Tibial artery (tissue), 4 donors: ENCODE measurements around the gene CITED2.
A peak's percentile ranks its signal among the peaks of the same experiment; 100 is the strongest.

Source experiments
- DNase-seq, 2 donors: peaks; one replicate each; pipeline ENCODE4 v3.0.0-alpha.2; 2019
- H3K27ac ChIP-seq, 2 donors: fragments of 200-600 bp; sonication (generic) in 1 of 2; 1 replicate in 1 of 2; 2 replicates in 1 of 2; pipeline ENCODE4 v1.5.1; 2018 to 2019; ENCODE audit warnings: mild to moderate bottlenecking in 1 of 2
- H3K27me3 ChIP-seq, 2 donors: fragments of 200-600 bp; sonication (generic) in 1 of 2; one replicate each; pipeline versions ENCODE4 v1.5.1 to v1.6.0; 2016 to 2019
- H3K36me3 ChIP-seq, 3 donors: fragments of 200-600 bp; sonication (generic) in 2 of 3; one replicate each; pipeline ENCODE4 v1.5.1; 2016 to 2019; ENCODE audit warnings: mild to moderate bottlenecking in 2 of 3
- H3K4me1 ChIP-seq, 4 donors: fragments of 200-600 bp; sonication (generic) in 2 of 4; 1 replicate in 3 of 4; 2 replicates in 1 of 4; pipeline ENCODE4 v1.5.1; 2016 to 2019
- H3K4me3 ChIP-seq, 2 donors: fragments of 200-600 bp; sonication (generic) in 1 of 2; 1 replicate in 1 of 2; 2 replicates in 1 of 2; pipeline ENCODE4 v1.5.1; 2018 to 2019; ENCODE audit warnings: mild to moderate bottlenecking in 2 of 2
- H3K9me3 ChIP-seq, 3 donors: fragments of 200-600 bp; sonication (generic) in 1 of 3; one replicate each; pipeline ENCODE4 v1.5.1; 2016 to 2019
- CTCF ChIP-seq, 2 experiments: fragments of 200-600 bp in 1 of 2; fragments of 450-650 bp in 1 of 2; IDR thresholded peaks; one replicate each; pipeline ENCODE4 v1.5.1; 2017 to 2019; ENCODE audit warnings: antibody characterized with exemption in 2 of 2, mild to moderate bottlenecking in 1 of 2, moderate library complexity in 1 of 2
- intact Hi-C: fragments of 100-400 bp; cut with DNase I; formaldehyde crosslinking; loops from one replicate; pipeline ENCODE4 v1.15.0; 2023; ENCODE audit warnings: low total_unique reads

CITED2 gene

GRCh38 chr6:139378882-139379341 lies 4.5 kb upstream of the CITED2 start:
- no peak for TF ChIP-seq CTCF (IDR thresholded peaks at IDR 0.05)
- Histone ChIP-seq H3K36me3 (peaks cover 0 to 1% (median 0%) of the 10 kb centered on the region in 3 donors), H3K9me3 (no peaks in the 10 kb centered on the region), H3K27me3 (no peaks in the 10 kb centered on the region), H3K4me3 (no peak overlapping the region), H3K4me1 (peaks cover 0 to 12% (median 9%) of the 10 kb centered on the region in 4 donors), H3K27ac (no peak overlapping the region)
- no peak for DNase-seq
- intact Hi-C loops, result loop anchor here (10.0 kb wide), 3 partner anchors 156 to 596 kb away; no protein-coding TSS in a partner anchor

GRCh38 chr6:139378226-139378625 lies 3.8 kb upstream of the CITED2 start:
- H3K27ac ChIP-seq, result no peak overlapping the region
- no peaks in the 10 kb centered on the region for H3K27me3 ChIP-seq
- H3K4me3 ChIP-seq, result no peak overlapping the region
- no peak for TF ChIP-seq CTCF (IDR thresholded peaks at IDR 0.05)
- H3K36me3 ChIP-seq, result peaks cover 0 to 8% (median 6%) of the 10 kb centered on the region in 3 donors
- no peaks in the 10 kb centered on the region for H3K9me3 ChIP-seq
- H3K4me1 ChIP-seq, result peaks cover 0 to 11% (median 9%) of the 10 kb centered on the region in 4 donors
- no peak for DNase-seq
- intact Hi-C loops, result loop anchor here (10.0 kb wide), 3 partner anchors 157 to 597 kb away; no protein-coding TSS in a partner anchor

- intact Hi-C loops, result loop anchor here (10.0 kb wide), 3 partner anchors 158 to 598 kb away; no protein-coding TSS in a partner anchor
Observed at GRCh38 chr6:139376604-139377218, 2.3 kb upstream of the CITED2 start.

GRCh38 chr6:139376017-139376330 lies 1.5 kb upstream of the CITED2 start:
- intact Hi-C loops, result loop anchor here (10.0 kb wide), 3 partner anchors 159 to 599 kb away; no protein-coding TSS in a partner anchor

More at GRCh38 chr6:139376604-139377218, 2.3 kb upstream of the CITED2 start:
- H3K36me3 ChIP-seq, result peaks cover 11 to 21% (median 17%) of the 10 kb centered on the region in 3 donors
- peak overlapping the region; percentile 74 to 89 for H3K4me3 ChIP-seq
- peaks cover 0 to 11% (median 9%) of the 10 kb centered on the region in 4 donors for H3K4me1 ChIP-seq
- no peaks in the 10 kb centered on the region for H3K27me3 ChIP-seq
- no peak for TF ChIP-seq CTCF (IDR thresholded peaks at IDR 0.05)
- DNase-seq, result peak; percentile 57 to 79
- no peaks in the 10 kb centered on the region for H3K9me3 ChIP-seq
- H3K27ac ChIP-seq, result peak overlapping the region; percentile 89 to 95

More at GRCh38 chr6:139376017-139376330, 1.5 kb upstream of the CITED2 start:
- DNase-seq, result peak in 1 of 2 donors; percentile 74
- Histone ChIP-seq H3K4me1 (peaks cover 0 to 11% (median 9%) of the 10 kb centered on the region in 4 donors), H3K4me3 (peak overlapping the region; percentile 74 to 89), H3K27ac (peak overlapping the region; percentile 89 to 95), H3K27me3 (no peaks in the 10 kb centered on the region), H3K36me3 (peaks cover 11 to 25% (median 17%) of the 10 kb centered on the region in 3 donors), H3K9me3 (no peaks in the 10 kb centered on the region)
- no peak for TF ChIP-seq CTCF (IDR thresholded peaks at IDR 0.05)
